Measurements from ENCODE around the gene C9.

DNA sequence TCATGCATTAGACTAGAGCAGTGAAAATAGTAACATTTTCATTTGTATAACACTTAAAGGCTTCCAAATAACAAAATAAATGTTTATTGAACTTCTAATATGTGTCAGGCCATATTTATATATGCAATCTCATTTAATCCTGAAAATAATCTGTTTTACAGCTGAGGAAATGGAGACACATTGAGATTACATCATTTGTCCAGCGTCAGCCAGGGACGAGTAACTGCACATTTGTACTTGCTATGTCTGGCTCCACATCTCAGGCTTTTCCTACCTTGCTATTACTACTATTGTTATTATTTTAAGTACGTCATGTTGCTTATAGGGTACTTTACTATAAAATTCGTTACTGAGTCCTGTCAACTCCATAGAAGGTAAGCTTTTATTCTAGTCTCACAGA is 3.8 kb upstream of the C9 start:
- TF ChIP-seq CTCF (IDR thresholded peaks at IDR 0.05) = no peak
- no peak for TF ChIP-seq PHF8 (IDR thresholded peaks at IDR 0.05; ENCODE audit: borderline replicate concordance, low read depth)
- no peak for TF ChIP-seq MAFK (IDR thresholded peaks at IDR 0.05; ENCODE audit: partially characterized antibody)
- no peak for TF ChIP-seq REST (IDR thresholded peaks at IDR 0.05)
- TF ChIP-seq PBX3 (IDR thresholded peaks at IDR 0.05) = no peak
- TF ChIP-seq POLR2AphosphoS2 (conservative IDR thresholded peaks at IDR 0.05; ENCODE audit: low read length) = no peak

Measured in A549 (cell line).